ENCODE measurements around the gene PRODH. TPM values are rescaled to one million over a fixed set of nuclear protein-coding genes. Genes with fewer than 3 reads are reported as not detected.
"Not testable (repeated sequence)": the region's sequence is repeated elsewhere in the genome, so short reads cannot be mapped to it uniquely, and the experiment has no call there.

PRODH gene, protein sequence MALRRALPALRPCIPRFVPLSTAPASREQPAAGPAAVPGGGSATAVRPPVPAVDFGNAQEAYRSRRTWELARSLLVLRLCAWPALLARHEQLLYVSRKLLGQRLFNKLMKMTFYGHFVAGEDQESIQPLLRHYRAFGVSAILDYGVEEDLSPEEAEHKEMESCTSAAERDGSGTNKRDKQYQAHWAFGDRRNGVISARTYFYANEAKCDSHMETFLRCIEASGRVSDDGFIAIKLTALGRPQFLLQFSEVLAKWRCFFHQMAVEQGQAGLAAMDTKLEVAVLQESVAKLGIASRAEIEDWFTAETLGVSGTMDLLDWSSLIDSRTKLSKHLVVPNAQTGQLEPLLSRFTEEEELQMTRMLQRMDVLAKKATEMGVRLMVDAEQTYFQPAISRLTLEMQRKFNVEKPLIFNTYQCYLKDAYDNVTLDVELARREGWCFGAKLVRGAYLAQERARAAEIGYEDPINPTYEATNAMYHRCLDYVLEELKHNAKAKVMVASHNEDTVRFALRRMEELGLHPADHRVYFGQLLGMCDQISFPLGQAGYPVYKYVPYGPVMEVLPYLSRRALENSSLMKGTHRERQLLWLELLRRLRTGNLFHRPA
- total RNA-seq: 12.4 TPM

DNA sequence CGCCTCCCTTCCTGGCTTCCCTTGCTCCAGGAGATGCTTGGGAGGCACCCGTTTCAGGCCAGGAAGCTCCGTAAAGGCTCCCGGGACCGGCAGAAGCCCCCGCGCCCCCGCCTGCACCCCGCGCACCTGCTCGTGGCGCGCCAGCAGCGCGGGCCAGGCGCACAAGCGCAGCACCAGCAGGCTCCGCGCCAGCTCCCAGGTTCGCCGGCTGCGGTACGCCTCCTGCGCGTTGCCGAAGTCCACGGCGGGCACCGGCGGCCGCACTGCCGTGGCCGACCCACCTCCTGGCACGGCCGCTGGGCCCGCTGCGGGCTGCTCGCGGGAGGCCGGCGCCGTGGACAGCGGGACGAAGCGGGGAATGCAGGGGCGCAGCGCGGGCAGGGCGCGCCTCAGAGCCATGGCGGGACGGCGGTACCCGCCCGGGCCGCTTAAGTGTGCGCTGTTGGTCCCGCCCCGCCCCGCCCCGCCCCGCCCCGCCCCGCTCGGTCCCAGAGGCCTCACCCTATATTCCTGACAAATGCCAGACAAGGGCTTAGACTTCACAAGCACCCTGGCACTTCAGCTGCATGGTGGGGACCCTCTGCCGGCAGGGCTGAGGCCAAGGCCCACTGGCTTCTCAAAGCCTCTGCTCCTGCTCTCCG, at the start of gene PRODH:
Gene PRODH, minus strand, starts transcription at position 405 of the 641 bp plus-strand sequence. Its CDS starts 6 bp downstream, at position 399.
- DNase-seq (ENCODE audit: low spot score): no peak

DNA sequence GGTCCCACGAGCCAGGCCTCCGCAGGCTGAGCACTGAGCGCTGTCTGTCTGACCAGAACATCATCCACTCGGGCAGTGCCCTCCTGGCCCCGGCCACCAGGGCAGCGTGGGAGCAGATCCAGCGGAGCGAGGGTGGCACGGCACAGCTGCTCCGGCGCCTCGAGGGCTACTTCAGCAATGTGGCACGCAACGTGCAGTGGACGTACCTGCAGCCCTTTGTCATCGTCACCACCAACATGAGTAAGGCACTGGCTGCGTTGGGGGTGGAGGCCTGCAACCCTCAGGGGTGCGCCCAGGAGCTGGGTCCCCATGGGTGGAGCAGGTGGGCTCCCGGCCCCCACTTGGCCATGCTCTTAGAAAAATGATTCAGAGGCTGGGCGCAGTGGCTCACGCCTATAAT, 49.7 kb upstream of the PRODH start:
- no peak for DNase-seq (ENCODE audit: low spot score)

DNA sequence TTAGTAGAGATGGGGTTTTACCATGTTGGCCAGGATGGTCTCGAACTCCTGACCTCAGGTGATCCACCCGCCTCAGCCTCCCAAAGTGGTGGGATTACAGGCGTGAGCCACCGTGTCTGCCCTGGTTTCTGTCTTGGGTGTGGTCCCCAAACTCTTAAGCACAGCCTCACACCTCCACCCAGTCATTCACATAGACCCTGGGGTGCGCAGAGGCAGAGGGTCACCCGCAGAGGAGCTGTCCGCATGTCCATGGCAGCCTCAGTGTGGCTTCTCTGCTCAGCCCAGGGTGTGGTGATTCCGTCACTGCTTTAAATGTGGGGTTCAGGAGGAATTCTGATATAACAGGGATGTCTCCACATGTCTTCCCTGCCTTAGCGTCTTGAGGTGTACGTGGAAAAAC, 48.5 kb upstream of the PRODH start:
- no peak for DNase-seq (ENCODE audit: low spot score)

DNA sequence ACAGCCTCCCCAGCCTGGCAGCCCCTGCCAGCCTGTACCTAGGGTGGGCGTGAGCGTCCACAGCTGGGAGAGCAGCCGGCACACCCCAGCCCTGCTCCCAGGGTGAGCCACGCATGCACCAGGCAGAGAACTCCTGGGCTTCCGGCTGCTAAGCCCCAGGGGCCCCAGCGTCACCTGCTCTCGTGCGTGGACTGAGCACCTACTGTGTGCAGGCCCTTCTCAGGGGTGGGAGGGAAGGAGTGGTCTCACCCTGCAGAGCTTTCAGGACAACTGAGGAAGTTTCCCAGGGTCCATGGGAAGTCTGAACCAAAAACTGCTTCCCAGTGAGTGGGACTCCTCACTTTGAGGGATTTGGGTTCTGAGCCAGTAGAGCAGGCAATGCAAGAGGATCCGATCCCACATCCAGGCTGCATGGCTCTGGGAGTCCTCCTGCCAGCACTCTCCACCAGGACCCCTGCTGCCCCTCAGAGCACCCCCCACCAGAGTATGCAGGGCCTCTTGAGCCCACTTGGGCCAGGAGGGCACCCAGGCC, 47.1 kb upstream of the PRODH start:
- no peak for DNase-seq (ENCODE audit: low spot score)

DNA sequence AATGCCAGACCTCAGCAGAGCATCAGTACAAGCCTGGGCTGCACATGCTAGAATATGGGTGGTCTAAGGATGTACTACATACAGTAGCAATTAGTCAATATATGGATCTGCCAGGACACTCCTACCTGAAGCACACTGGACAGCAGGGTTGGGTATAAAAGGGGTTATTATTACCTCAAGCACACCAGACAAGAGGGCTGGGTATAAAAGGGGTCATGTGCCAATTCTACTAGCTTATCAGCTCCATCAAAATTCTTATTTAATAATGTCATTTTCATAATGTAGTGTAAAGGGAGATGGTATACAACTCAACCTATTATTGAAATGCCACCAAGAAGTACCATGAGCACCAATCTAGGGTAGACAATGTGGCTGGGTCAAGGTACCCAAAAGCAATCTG, 44.7 kb upstream of the PRODH start:
- DNase-seq (ENCODE audit: low spot score): no peak

DNA sequence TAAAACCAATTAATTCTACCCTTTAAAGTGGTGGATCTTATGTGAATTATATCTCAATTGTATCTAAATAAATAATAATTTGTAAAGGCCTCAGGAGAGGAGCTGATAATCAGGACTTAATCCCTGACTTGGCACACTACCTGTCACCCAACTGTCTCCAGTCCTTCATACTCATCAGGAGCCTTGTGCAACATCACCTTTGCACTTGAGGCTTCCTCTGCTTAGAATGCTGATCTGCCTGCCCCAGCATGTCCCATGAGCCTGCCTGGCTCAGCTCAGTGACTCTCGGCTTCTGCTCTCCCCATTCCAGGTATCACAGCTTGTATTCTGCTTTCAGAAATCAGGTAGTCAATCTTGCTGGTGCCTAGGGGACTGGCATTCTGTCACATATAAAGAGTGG, 43.9 kb upstream of the PRODH start:
- no peak for DNase-seq (ENCODE audit: low spot score)

DNA sequence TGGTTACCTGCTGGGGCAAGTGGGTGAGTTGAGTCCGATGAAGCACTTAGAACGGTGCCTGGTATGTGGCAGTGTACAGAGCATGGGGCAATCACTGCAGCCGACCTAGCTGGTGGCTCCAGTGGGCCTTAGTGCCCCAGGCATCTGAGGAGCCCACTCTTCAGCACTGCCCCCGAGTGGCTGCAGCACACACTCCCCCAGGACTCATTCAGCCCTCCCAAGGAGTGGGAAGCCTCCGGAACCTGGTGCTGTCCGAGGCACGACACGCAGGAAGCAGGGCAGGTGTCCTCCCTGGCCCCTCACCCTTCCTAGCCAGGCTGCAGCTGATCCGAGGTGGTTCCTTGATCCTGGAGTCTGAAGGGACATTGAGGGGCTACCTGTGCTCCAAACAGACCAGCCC, 42.4 kb upstream of the PRODH start:
- no peak for DNase-seq (ENCODE audit: low spot score)

DNA sequence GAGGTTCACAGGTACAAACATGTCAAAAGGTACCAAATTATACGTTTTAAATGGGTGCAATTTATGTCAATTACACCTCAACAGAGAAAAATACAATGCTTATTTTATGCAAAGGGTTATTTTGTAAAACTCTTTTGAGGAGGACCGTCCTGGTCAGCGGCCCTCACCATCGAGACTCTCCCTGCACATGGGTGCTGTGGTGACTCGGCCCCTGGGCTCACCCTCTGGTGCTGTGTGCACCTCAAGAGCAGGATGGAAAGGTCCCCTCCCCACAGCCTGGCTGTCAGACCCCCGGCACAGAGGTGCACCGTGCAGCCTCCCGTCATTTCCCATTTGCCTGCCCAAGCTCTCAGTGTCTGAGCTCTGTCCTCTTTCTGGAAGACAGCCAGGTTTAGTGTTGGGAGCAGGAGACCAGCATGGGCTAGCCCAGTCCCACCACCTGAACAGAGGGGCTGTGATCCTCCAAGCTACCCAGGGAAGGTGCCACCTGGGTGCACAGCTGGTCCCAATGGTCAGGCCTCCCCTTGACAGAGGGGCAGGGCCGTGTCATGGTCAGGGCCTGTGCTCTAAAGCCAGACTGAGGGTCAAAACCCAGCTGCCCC, 41.8 kb upstream of the PRODH start:
- DNase-seq (ENCODE audit: low spot score): no peak

DNA sequence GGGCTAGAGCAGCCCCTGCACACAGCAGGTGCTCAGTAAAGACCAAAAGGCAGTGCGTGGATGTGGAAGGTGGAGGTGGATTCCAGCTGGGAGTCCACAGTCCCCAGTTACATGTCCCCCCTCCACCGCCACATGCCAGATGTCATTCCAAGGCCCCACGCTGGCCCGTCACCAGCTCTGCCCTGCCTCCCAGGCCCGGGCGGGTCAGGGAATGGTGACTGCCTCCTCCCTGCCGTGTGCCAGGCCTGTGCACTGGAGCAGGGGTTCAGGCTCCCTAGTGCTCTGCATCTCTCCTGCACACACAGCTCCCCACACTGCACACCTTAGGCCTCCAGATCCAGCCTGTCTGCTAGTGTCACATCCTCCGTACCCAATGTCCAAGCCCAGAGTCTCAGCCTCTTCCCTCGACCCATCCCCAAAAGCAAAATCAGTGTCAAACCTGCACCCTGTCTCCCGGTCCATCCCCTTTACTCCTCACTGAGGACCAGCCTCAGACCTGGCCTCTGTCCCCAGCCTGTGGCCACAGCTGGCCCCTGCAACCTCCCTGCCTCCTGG, 40.2 kb upstream of the PRODH start:
- DNase-seq (ENCODE audit: low spot score): no peak

DNA sequence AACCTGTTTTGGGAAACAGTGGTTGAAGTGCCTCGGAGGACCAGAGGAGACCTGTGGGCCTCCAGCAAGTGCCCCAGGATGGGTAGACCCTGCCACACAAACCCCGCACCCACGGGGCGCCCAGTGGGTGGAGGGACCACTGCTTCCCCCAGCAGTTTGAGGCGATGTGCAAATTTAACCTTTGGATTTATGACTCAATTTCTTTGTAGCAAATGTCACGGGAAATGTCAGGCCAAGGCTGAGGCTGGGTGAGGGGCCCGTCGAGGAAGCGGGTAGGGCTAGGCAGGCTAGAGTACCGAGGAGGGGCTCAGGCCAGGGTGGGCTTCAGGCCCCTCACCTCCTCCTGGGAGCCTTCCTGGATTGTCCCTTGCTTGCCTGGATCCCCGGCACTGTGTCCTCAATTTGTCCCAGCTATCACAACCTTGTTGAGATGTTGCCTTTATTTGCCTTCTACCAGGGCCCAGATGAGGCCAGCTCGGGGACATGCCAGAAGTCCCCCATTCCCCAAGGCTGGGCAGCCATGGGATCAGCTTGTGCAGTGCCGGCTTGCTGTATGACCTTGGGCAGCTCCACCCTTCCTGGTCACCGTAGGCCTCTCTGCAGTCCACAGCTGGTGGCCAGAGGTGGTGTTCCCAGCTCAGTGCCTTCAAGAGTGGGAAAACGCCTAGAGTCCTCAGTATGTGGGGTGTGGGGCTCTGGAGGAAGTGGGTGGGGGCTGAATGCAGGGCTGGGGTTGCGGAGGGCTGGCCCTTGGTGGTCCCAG, 39.5 kb upstream of the PRODH start:
- no peak for DNase-seq (ENCODE audit: low spot score)

DNA sequence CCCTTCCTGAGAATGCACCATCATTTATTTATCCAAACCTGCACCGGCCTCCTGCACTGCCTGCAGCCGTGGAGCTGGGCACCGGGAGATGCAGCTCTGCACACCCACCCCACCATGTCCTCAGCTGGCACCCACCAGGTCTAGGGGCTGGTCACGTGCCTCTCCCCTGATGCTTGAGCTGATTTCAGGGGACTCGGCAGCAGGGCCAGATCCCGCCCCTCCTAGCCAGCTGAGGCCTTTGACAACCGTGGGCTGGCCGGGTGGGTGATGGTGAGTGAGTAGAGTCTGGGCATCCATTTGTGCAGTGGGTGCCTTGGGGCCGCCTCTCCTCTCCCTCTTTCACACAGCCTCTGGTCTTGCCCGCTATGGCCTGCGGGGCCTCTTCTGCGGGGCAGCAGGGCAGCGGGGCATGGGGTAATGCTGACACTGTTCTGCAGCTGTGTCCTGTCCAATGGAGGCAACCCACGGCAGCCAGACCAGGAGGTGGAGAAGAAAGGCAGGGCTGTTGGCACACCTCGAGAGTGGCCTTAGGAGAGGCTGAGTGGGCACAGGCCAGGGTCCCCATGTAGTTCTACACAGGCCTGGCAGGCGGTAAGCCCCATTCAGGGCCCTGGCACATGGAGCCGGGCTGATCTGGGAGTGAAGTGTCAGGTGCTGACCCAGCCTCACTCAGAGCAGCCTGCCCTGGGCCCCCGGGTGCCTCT, 38.5 kb upstream of the PRODH start:
- DNase-seq (ENCODE audit: low spot score): no peak

DNA sequence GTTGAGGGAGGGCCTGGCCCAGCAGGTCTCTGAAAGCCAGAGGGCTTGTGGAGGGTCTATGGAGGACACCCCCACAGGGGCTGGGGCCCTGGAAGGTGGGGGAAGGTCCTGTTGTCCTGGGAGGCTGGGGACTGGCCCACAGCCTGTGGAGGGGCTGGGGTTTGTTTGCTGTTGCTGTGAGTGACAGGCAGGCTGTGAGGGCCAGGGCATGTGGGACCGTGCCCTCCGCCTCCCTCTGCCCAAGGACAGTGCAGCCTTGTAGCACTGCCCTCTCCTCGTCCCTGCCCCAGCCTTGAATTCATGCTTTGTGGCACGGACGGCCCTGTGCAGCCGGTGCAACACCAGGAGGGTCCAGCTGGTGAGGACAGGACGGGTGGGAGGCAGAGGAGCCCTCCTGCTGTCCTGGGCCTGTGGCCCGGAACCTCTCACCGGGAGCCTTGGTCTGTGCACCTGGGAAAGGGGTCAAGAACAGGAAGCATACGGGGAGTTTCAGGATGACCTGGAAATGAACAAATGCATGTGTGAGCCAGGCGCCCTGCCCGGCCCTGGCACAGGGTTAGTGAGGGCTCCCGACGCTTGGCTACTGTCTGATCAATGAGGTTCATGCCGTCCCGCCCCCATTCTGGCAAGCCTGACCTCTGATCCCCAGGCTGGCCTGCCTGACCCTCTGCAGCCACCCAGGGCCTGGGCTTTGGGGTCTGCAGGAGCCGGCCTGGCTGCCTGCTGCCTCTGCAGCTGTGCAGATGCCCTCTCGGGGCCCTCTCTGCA, 37.4 kb upstream of the PRODH start:
- no peak for DNase-seq (ENCODE audit: low spot score)

DNA sequence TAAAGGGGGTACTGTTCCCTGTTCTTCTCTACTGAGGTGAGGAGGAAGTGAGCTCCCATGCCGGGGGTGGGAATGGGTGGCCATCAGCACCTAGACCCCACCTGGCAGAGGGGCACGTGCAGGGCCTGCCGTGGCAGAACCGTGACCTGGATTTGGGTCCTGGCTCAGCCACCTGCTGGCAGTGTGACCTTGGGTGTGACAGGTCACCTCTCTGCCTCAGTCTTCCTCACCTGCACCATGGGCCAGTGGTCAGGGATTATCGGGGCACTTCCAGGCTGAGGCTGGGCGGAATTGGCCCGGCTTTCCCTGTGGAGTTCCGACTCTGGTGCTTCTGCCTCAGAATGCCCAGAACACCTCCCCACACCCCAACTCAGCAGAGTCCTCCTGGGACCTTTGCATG, 36.5 kb upstream of the PRODH start:
- not testable (repeated sequence) for DNase-seq (ENCODE audit: low spot score)

DNA sequence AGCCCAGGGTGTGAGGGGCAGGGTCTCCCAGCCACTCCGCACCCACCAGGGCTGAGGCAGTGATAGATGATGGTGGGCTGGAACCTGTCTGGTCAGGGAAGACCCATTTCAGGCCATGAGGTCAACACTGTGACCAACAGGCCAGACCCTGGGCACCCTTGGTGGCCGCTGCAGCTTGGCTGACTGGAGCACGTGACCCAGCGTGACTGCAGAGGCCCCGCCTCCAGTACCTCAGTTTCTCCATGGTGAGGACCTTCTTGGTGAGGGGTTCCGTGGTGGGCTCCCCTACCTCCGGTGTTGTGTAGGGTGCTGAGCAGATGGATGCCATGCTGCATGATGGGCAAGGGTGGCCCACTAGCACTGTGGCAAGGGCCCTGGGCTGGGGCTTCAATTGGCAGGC, 35.9 kb upstream of the PRODH start:
- DNase-seq (ENCODE audit: low spot score): not testable (repeated sequence)

DNA sequence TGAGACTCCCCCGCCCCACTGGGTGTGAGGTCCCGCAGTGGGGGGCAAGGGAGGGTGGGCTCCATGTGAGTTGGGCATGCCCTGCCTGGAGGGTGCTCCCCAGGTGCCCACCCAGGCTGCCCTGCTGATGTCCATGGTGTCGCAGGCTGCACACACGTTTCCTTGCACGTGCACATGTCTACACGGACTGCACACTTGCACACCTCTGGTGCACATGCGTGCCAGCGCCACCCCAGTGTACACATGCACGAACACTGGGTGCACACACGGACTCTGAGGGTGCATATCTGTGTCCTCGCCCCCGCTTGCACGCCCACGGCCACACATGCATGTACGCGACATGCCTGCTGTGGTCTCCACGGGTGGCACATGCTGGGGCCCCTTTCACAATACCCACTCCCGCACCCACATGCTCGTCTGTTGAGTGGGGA, 35.2 kb upstream of the PRODH start:
- no peak for DNase-seq (ENCODE audit: low spot score)

DNA sequence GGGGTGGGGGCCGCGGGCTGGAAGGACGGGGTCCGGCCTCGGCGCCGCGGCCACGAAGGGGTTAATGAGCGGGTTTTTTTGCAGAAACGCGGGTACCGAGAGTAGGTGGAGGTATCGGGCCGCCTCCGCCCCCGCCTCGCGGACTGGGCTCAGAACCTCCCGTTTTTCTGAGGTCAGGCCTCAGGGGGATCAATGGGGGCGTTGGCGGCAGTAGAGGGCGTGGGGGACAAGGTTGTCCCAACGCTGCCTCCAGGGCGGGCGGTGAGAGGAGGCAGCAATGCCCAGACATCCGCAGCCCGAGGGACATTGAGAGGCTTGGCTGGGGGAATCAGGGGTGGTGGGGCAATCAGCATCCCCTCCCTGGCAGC, 34.8 kb upstream of the PRODH start:
- DNase-seq (ENCODE audit: low spot score): no peak

DNA sequence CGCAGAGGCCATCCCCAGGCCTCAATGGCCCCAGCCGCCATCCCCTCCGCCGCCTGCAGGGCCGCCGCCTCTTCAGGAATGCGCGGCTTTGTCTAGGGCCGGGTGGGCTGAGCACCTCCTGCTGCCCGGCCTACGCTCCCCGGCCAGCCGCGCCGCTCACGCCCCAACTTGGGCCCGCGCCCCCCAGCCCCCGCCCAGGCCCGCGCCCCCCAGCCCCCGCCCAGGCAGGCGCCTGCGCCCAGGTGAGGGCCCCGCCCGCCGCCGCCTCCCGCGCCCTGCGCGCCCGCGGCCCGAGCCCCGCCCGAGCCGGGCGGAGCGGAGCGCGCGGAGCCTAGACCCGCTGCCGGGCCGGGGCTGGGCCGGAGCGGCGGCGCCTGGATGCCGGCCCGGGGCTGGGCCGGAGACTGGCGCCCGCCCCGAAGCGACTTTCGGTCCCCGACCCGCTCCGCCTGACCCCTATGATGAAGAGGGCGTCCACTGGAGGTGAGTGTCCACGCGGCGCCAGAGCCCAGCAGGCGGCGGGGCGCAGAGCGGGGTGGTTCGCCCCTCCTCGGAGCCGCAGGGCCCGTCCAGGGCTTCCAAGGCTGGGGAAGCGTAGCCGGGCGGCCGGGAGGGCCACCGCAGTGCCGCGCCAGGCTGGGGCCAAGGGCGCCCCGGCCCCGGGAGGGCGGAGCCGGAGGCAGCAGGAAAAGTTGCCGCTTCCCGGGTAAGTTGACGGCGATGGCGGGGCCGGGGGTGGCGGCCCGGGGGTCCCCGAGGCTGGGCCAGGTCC, 34.3 kb upstream of the PRODH start:
- no peak for DNase-seq (ENCODE audit: low spot score)

DNA sequence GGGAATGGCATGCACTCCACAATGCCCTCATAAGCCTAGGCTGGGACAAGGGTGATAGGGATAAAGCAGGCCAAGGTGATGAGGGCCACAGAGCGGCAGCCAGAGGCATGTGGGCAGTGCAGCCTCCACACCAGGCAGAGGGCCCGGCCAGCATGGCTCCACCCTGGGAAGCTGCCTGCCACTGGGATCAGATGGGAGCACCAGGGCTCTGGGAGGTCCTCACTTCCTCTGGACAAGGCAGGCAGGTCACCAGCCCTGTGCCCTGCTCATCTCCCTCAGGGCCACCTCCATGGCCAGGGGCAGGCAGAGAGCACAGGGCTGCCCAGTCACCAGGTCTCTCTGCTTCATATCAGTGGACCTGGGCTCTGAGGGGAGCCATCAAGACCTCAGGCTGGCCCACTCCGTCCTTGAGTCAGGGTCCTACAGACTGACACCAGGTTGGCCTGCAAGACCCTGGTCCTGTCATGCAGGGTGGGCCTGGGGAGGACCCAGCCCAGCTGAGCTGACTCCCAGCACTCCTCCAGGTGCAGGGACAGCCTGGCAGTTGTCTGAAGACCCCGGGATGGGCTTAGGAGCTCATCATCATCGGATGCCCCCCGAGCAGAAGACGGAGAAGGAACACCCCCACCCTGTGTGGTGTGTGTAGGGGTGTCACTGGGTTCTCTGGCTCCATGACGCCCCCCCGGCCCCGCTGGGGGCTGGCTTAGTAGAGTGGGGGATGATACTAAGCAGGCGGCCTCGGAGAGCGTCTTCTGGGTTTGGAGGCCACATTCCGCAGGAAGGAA, 33.3 kb upstream of the PRODH start:
- not testable (repeated sequence) for DNase-seq (ENCODE audit: low spot score)
